HG03139 (cell line): Measurements from ENCODE around the gene ICE2.

Experiments
- ATAC-seq: cut with Tn5 transposase; IDR thresholded peaks from one replicate; pipeline ENCODE4 v1.9.1; 2021; ENCODE audit not compliant: unreplicated experiment

Gene ICE2

DNA sequence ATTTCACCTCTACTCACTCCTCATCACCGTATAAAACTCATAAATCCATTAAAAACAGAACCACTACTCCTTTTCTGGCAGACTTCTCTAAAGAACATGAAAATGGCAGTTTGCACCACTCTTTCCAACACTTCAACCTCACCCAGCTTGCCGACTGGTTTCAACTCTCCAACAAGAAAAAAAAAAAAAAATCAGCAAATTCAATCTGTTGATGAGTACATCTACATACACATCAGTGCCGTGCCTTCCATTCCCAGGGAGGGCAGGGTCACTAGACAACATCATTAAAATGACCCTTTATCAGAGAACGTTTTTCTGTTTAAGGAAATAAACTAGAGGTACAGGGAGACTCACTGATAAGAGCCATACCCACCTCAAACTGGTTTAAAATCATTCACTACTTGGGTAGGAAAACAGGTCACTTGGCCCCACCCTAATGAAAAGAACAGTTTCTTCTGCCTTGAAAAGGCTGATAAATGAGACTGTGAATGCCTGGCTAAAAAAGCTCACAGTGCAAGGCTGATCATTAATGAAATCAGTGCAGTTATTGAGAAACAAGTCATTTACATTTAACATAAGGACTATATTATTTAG lies 87.1 kb downstream of the ICE2 start:
- ATAC-seq, result no peak

DNA sequence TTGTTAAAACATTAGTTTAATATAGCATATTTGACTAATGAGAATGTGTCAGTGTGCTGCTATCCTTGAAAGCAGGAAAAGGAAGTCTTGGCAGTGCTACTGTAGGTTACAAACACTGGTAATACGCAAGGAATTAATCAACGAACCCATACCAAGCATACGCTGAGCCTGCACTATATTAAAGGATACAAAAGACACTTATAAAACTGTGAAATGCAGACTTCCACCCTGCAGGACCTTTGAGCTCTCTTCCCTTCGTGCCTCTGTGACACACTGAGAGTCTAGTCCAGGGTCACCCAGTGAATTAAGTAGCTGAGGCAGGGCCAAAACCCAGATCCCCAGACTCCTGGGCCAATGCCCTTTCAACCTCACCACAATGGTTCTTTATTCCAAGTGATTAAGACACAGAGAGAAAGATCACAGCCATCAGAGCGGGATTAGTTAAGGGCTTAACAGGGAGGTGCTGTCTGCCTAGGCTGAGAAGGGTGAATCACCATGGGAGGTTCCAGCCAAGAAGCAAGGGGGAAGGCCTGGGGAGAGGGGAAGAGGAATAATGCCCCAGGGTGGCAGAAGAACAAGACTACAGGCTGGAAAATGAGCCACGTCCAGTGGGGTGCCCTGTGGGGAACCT lies 88.0 kb downstream of the ICE2 start:
- no peak for ATAC-seq

DNA sequence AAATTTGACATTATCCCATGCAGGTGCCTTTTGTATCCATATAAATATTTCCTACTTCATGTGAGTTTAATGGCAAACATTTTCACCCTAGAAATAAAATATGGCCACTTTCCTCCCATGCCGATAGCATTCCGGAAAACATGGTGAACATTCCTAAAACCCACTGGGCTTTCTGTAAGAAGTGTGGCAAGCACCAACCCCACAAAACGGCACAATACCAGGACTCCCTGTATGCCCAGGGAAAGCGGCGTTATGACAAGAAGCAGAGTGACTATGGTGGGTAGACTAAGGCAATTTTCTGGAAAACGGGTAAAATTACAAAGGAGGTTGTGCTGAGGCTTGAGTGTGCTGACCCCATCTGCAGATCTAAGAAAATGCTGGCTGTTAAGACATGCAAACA lies 88.7 kb downstream of the ICE2 start:
- ATAC-seq, result no peak

DNA sequence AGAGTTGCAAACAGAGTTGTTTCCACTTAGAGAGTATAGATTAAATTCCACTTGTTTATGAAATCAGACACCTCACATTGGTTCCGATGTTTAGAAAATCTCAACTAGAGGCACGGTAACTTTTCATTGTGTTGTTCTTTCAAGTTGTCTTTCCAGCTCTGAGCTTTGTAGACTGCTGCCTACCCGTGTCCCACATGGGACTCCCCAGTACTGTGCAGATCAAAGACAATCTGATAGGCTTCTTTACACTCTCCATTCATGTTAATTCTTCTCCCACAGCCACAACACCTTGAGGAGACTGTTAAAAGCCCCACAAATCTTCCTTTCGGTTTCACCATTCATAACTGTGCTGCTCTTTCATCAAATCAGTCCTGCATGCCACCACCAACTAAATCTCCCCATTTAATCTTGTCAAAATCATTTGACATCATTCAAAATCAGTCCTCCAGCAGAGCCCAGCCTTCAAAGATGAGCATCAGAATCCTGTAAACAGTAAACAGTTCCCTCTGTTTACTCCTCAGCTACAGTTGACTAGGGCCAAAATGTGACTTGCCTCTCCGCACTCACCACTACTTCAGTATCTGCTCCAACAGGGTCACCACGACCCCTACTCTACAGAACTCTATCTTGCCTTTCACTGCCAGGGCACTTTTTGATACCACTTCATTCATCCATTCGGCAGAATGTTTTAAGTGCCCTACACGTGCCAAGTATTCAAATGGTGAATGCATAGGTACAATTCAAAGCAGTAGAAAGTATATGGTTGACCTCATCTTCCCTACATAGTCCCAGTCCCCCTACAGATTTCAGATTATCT lies 89.5 kb downstream of the ICE2 start:
- no peak for ATAC-seq

GRCh38 chr15:60387321-60387720 lies 91.6 kb downstream of the ICE2 start:
- no peak for ATAC-seq

DNA sequence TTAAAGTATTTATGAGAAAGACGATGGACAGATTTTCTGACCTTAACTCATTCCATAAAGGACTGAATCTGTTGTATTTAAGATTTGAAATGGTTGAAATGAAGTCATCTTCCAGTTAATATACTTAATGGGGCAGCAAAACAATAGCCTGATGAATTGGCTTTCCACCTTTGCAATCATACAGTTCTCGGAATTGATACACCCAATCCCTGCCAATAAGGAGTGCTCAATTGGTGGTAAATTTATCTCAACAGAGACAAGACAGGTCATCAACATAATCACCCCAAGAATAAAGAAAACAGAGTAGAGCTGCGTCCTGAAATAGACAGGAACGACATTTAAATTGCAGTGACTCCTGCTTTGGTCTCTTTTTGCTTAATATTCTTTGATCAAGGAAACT lies 92.3 kb downstream of the ICE2 start:
- ATAC-seq, result no peak

GRCh38 chr15:60385620-60386552 lies 93.1 kb downstream of the ICE2 start:
- no peak for ATAC-seq

DNA sequence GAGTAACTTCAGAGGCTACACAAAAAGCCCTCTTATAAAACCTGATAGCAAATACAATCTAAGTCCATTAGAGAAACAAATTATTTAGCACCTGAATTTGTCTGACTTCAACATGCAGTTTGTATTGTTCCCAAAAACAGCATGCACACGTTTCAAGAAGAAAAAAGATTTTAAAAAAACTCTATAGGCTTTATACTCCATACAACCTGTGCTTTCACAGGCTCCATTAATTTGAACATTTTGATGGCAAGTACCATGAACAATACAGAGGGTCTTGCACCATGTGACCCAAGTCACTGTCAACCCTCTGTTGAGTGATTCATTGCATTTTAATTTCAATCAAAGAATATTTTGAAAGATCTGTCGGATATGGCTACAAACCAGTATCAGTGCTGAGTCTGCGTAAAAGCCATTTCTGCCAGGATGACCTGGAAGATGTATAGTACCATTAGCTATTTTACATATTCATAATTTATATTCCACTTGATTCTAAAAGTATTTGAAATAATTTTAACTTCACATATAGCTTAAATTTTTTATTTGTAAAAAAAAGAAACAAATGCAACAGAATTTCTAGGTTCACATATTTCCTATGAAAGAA lies 94.3 kb downstream of the ICE2 start:
- no peak for ATAC-seq

GRCh38 chr15:60384053-60384452 lies 94.9 kb downstream of the ICE2 start:
- no peak for ATAC-seq

- no peak for ATAC-seq
Measured at GRCh38 chr15:60382773-60383674, 95.9 kb downstream of the ICE2 start.

DNA sequence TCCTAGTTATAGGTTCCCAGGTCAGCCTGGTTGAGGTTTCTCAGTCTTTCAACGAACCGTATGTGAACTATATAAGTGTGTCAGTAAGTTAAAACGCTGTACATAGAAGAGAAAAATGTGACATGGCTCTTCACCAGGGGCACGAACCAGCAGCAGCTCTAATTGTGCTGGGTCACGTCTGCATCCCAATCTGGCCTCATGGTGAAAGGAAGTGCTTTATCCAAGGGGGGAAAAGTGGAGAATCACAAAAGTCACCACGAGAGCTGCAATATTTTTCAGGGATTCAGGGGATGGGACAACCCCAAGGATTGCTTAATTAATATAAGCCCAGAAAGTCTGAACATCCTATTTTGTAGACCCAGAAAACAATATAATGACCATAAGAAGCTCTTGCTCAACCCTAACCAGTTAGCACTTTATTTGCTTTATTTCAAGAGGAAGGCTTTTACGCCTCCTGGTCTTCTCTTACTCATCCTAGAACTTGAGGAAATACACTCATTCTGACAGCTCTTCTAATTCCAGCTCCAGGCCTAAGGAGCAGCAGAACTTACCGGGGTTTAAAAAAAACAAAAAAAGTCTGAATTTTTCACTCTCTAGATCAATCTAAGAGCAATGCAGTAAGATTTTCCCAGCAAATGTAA lies 97.7 kb downstream of the ICE2 start:
- ATAC-seq, result no peak

DNA sequence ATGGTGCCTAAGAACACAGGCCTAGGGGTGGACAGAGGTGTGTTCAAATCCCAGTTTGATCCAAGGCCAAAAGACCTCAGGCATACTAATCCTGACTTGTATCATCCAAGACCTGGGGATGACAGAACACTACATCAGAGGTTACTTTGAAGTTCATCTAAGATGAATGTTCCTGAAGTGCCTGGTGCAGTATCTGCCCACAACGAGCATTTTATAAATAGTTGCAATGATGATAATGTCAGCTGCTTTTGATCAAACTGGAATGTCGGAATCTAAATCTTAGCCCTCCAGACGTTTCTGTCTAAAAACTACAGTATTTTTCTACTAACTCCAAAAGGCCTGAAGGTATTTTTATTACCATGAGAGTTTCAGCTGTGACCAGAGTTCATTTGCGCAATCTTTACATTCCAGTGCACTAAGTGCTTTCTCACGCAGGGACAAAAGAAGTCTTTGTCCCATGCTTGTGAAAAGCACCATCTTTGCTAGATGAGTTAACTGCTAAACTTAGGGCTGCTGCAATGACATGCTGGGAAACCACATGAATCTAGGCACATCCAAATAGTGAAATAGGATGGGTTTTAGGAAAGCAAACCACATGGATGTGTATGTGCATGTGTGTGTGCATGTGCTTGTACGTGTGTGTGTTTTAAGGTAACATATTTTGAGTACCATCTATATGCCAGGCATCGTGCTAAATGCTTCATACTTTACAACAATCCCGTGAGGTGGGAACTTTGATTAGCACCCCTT lies 99.2 kb downstream of the ICE2 start:
- no peak for ATAC-seq

DNA sequence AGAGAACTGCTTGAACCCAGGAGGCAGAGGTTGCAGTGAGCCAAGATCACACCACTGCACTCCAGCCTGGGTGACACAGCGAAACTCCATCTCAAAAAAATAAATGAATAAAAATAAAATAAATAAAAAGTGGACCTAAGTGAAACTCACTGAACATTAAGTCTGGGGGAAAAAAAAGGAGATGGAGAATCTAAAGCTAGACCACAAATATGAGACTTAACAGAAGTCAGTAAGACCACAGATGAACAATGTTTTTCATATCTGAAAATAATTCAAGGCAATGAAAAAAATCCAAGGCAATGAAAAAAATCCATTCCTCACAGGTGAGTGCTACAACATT lies 99.8 kb downstream of the ICE2 start:
- ATAC-seq, result no peak

- no peak for ATAC-seq
Measured at GRCh38 chr15:60376677-60377095, 102.3 kb downstream of the ICE2 start.

GRCh38 chr15:60375306-60375705 lies 103.6 kb downstream of the ICE2 start:
- no peak for ATAC-seq

DNA sequence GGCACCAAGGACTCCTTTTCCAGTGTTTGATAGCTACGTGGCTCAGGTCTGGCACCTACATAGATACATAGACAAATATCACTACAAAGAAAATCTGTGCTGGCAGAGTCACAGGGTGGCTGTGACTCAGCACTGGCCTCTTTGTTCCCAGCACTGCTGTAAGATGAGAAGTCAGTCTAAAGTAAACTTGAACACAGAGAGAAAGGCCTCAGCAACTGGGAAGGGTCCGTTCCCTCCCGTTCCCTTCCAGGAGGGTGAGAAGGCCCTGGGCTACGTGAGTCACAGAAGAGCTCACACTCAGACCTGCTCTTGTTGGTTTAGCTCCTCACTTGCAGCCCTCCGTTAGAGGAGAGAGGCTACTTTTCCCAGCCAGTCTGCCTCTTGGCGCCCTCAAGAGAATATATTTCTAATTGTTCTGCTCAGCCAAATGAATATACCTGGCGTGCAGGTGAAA lies 104.3 kb downstream of the ICE2 start:
- no peak for ATAC-seq

DNA sequence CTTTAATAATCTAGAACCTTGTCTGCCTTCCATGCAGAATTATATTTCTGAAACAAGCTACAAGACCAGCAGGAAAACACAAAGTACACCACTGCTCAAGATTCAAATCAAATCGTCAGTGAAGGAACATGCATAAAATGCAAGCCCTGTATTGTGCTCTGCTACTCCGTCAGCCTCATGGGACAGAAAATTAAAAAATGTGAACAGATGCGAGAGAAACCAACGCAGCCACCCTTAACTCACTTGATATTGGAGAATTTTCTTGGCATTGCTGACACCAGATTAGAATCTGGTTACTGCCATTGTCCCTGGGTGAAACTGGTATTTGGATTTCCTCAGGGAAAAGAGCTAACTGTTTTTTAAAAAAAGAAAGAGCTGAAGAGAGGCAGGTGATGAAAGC lies 104.7 kb downstream of the ICE2 start:
- ATAC-seq, result no peak

DNA sequence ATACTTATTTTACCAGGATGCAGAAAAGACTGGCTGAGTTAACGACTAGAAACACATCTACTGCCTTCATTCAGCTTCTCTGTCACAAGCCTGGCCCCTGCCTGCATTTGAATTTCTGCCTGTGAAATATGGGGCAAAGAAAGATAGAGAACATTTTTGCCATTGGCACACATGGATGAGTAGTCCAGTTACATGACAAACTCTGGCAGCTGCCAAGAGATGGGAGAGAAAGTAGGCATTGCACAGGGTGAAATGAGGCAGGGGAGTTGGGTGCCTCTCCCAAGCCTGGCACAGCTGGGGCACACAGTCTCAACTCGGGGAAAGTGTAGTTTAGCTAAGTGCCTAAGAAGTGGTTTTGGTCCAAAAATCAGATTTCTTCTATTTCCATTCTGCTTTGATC lies 105.2 kb downstream of the ICE2 start:
- ATAC-seq, result no peak

DNA sequence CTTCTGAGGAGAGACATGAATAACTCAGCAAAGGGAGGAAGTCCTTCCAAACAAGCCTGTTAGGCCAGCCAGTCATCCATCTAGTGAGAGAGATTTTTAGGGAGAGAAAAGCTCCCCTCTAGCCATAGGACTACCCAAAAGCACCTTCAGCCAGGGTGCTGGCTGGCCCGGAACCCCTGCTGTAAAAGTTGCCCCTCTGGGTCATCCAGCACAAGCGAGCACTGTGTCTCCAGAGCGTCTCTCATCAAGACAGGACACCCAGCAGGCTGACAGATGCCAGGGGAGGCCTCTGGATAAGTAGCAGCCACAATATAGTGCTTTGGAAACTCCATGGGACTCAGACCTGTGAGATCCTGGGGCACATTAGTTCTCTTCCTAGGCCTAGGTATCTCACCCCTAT lies 105.6 kb downstream of the ICE2 start:
- no peak for ATAC-seq
